Neuronal stem cell (in vitro differentiated cells): ENCODE results near the gene MRPS26.
"Not testable (repeated sequence)": the region's sequence is repeated elsewhere in the genome, so short reads cannot be mapped to it uniquely, and the experiment has no call there.

Experiments
- DNase-seq: peaks from one replicate; pipeline ENCODE4 v3.0.0-alpha.2; 2013; ENCODE audit warnings: low spot score
- H2AFZ ChIP-seq: one replicate; pipeline ENCODE4 v1.6.1; 2013; ENCODE audit warnings: mild to moderate bottlenecking, low read length, inconsistent platforms
- H2AK5ac ChIP-seq: 2 replicates; pipeline ENCODE4 v1.6.1; 2013; ENCODE audit warnings: low read depth, mild to moderate bottlenecking, inconsistent platforms, low read length, moderate library complexity, mixed read lengths
- H2BK120ac ChIP-seq: 2 replicates; pipeline ENCODE4 v1.6.1; 2013; ENCODE audit warnings: low read depth, mild to moderate bottlenecking, inconsistent platforms, low read length, moderate library complexity, mixed read lengths
- H2BK12ac ChIP-seq: one replicate; pipeline ENCODE4 v1.6.1; 2013; ENCODE audit warnings: low read length, inconsistent platforms
- H2BK15ac ChIP-seq: 2 replicates; pipeline ENCODE4 v1.6.1; 2013; ENCODE audit warnings: mild to moderate bottlenecking, low read length, inconsistent platforms, mixed read lengths
- H2BK5ac ChIP-seq: one replicate; pipeline ENCODE4 v1.6.1; 2013; ENCODE audit warnings: inconsistent platforms, mild to moderate bottlenecking, low read length, moderate library complexity
- H3K14ac ChIP-seq: one replicate; pipeline ENCODE4 v1.6.1; 2013; ENCODE audit warnings: low read length, inconsistent platforms
- H3K18ac ChIP-seq: 2 replicates; pipeline ENCODE4 v1.6.1; 2013; ENCODE audit warnings: low read length, inconsistent platforms
- H3K23ac ChIP-seq: 2 replicates; pipeline ENCODE4 v1.6.1; 2013; ENCODE audit warnings: low read depth, mild to moderate bottlenecking, mixed read lengths, low read length, inconsistent platforms; ENCODE audit not compliant: poor library complexity
- H3K27ac ChIP-seq: replicated peaks from 3 replicates; pipeline ENCODE4 v1.5.1; 2013; ENCODE audit warnings: low read length, inconsistent platforms
- H3K27me3 ChIP-seq, 3 experiments: 2 replicates each; pipeline ENCODE4 v1.6.1; 2013; ENCODE audit warnings: low read length in 3 of 3, mild to moderate bottlenecking in 2 of 3, inconsistent platforms in 1 of 3, low read depth in 1 of 3, mixed read lengths in 1 of 3, moderate library complexity in 1 of 3; ENCODE audit not compliant: control insufficient read depth in 3 of 3, insufficient read depth in 3 of 3
- H3K36me3 ChIP-seq, 2 donors: replicated peaks in 1 of 2; 2 replicates each; pipeline ENCODE4 v1.6.1; 2013; ENCODE audit warnings: low read length in 2 of 2; ENCODE audit not compliant: control insufficient read depth in 2 of 2, insufficient read depth in 2 of 2
- H3K4ac ChIP-seq: 2 replicates; pipeline ENCODE4 v1.6.1; 2013; ENCODE audit warnings: inconsistent platforms, mild to moderate bottlenecking, low read length, moderate library complexity
- H3K4me1 ChIP-seq, 2 donors: 1 replicate in 1 of 2; 2 replicates in 1 of 2; pipeline ENCODE4 v1.6.1; 2013; ENCODE audit warnings: low read length in 2 of 2, low read depth in 1 of 2; ENCODE audit not compliant: control insufficient read depth in 2 of 2, insufficient read depth in 1 of 2
- H3K4me2 ChIP-seq: one replicate; pipeline ENCODE4 v1.6.1; 2013; ENCODE audit warnings: mild to moderate bottlenecking, low read length, inconsistent platforms; ENCODE audit not compliant: insufficient read depth, poor library complexity, severe bottlenecking
- H3K4me3 ChIP-seq, 2 donors: 2 replicates each; pipeline ENCODE4 v1.5.1; 2013; ENCODE audit warnings: low read length in 2 of 2, mild to moderate bottlenecking in 2 of 2, inconsistent platforms in 1 of 2, moderate library complexity in 1 of 2
- H3K79me1 ChIP-seq: one replicate; pipeline ENCODE4 v1.6.1; 2013; ENCODE audit warnings: low read depth, mild to moderate bottlenecking, inconsistent platforms, low read length, moderate library complexity
- H3K9ac ChIP-seq: one replicate; pipeline ENCODE4 v1.6.1; 2013; ENCODE audit warnings: mild to moderate bottlenecking, low read depth, low read length, inconsistent platforms; ENCODE audit not compliant: poor library complexity
- H3K9me3 ChIP-seq, 2 donors: replicated peaks in 1 of 2; 2 replicates each; pipeline versions ENCODE3 to v1.6.1; 2013; ENCODE audit warnings: low read length in 2 of 2, mild to moderate bottlenecking in 2 of 2, inconsistent platforms in 1 of 2, low read depth in 1 of 2, mixed read lengths in 1 of 2, moderate library complexity in 1 of 2; ENCODE audit not compliant: control insufficient read depth in 2 of 2, insufficient read depth in 1 of 2
- H4K8ac ChIP-seq: one replicate; pipeline ENCODE4 v1.6.1; 2013; ENCODE audit warnings: low read depth, mild to moderate bottlenecking, inconsistent platforms, low read length, moderate library complexity
- H4K91ac ChIP-seq: one replicate; pipeline ENCODE4 v1.6.1; 2013; ENCODE audit warnings: low read length, low read depth, mild to moderate bottlenecking, inconsistent platforms; ENCODE audit not compliant: poor library complexity
- whole genome bisulfite sequencing, 2 donors: extraction: QIAGEN DNeasy Blood & Tissue Kit; methylation state at CpG; one replicate each; pipeline ENCODE4 v1.1.7; 2013; ENCODE audit warnings: missing lambda C conversion rate in 2 of 2, mixed read lengths in 1 of 2; ENCODE audit not compliant: insufficient read length in 2 of 2, insufficient replicate concordance in 1 of 2; ENCODE audit errors: extremely low coverage in 2 of 2; 5-methylcytosine and 5-hydroxymethylcytosine counted together

The MRPS26 gene

DNA sequence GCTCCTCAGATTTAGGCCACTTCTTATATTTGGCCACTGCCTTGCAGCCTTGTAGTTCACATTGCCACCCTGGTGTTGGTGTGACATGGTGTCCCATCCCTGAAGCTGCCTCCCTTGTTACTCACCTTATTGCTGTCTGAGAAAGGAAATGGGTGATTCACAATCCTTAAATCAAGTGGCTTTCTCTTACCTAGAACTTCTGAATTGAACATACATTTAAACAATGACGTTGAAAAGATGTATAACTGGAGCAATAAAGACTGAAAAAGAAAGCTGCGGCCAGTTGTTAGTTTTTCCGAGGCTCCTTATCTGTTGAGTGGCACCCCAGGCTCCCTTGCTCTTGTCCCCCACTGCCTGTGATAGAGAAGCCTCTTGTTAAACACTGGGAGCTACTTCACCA, 31.2 kb upstream of the MRPS26 start:
- no peak overlapping the region for H2BK15ac ChIP-seq
- peaks cover 4 to 13% of the 10 kb centered on the region in 2 donors for H3K9me3 ChIP-seq
- H2AFZ ChIP-seq: no peak overlapping the region
- DNase-seq: no peak
- H3K23ac ChIP-seq: no peak overlapping the region
- H3K36me3 ChIP-seq: peaks cover 17 to 79% of the 10 kb centered on the region in 2 donors
- no peak overlapping the region for H3K4me3 ChIP-seq
- no peak overlapping the region for H3K27ac ChIP-seq
- no CpG with 5 or more reads among the region's 3 CpGs for WGBS, 2 donors
- H2AK5ac ChIP-seq: no peak overlapping the region
- no peak overlapping the region for H3K4me2 ChIP-seq
- H3K9ac ChIP-seq: no peak overlapping the region
- H2BK120ac ChIP-seq: no peak overlapping the region
- H3K27me3 ChIP-seq: no peaks in the 10 kb centered on the region
- no peak overlapping the region for H4K8ac ChIP-seq
- H2BK12ac ChIP-seq: no peak overlapping the region
- no peak overlapping the region for H4K91ac ChIP-seq
- H2BK5ac ChIP-seq: no peak overlapping the region
- H3K4ac ChIP-seq: no peak overlapping the region
- no peaks in the 10 kb centered on the region for H3K4me1 ChIP-seq
- no peak overlapping the region for H3K14ac ChIP-seq
- H3K18ac ChIP-seq: no peak overlapping the region
- H3K79me1 ChIP-seq: no peaks in the 10 kb centered on the region

- H3K4me3 ChIP-seq, H2AK5ac ChIP-seq, H2BK5ac ChIP-seq, H2BK15ac ChIP-seq, H2BK12ac ChIP-seq, H3K4ac ChIP-seq, H2AFZ ChIP-seq, H3K79me1 ChIP-seq, H3K27me3 ChIP-seq, H3K4me2 ChIP-seq, H3K18ac ChIP-seq, H2BK120ac ChIP-seq, H4K8ac ChIP-seq, H3K4me1 ChIP-seq, H4K91ac ChIP-seq, H3K23ac ChIP-seq, H3K9ac ChIP-seq, H3K27ac ChIP-seq, H3K14ac ChIP-seq, DNase-seq: not testable (repeated sequence)
- peaks cover 17 to 76% of the 10 kb centered on the region in 2 donors for H3K36me3 ChIP-seq
- peaks cover 4 to 13% of the 10 kb centered on the region in 2 donors for H3K9me3 ChIP-seq
- WGBS, 2 donors: no CpG with 5 or more reads among the region's 5 CpGs
These were observed 30.6 kb upstream of the MRPS26 start for GRCh38 chr20:3015302-3015701.

DNA sequence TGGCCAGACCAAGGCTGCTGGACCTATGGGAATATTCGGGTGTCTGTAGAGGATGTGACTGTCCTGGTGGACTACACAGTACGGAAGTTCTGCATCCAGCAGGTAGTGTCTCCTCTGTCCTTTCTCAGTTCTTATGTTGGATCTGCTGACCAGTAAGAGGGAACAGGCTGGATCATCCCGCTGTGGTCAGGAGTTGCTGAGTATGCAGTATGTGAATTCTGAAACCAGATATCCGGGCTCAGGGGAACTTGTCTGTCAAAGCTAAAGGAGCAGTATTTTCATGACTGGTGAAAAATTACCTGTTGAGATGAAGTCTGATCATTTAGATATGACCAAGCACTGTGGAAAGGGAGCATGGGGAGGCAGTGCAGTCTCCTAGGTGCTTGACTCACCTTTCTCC, 24.5 kb upstream of the MRPS26 start:
- no peak overlapping the region for H2BK12ac ChIP-seq
- no CpG with 5 or more reads among the region's 4 CpGs for WGBS, 2 donors
- H2AFZ ChIP-seq: no peak overlapping the region
- no peak overlapping the region for H3K14ac ChIP-seq
- no peak overlapping the region for H3K4me3 ChIP-seq
- no peak overlapping the region for H3K4me2 ChIP-seq
- H3K18ac ChIP-seq: no peak overlapping the region
- H3K36me3 ChIP-seq: peaks cover 43 to 78% of the 10 kb centered on the region in 2 donors
- no peaks in the 10 kb centered on the region for H3K27me3 ChIP-seq
- no peak overlapping the region for H2BK120ac ChIP-seq
- H3K4me1 ChIP-seq: no peaks in the 10 kb centered on the region
- H4K91ac ChIP-seq: no peak overlapping the region
- H2AK5ac ChIP-seq: no peak overlapping the region
- no peak for DNase-seq
- H3K23ac ChIP-seq: no peak overlapping the region
- H2BK5ac ChIP-seq: no peak overlapping the region
- H3K9me3 ChIP-seq: peaks cover 4 to 13% of the 10 kb centered on the region in 2 donors
- no peak overlapping the region for H3K9ac ChIP-seq
- H4K8ac ChIP-seq: no peak overlapping the region
- no peaks in the 10 kb centered on the region for H3K79me1 ChIP-seq
- no peak overlapping the region for H2BK15ac ChIP-seq
- no peak overlapping the region for H3K4ac ChIP-seq
- no peak overlapping the region for H3K27ac ChIP-seq

DNA sequence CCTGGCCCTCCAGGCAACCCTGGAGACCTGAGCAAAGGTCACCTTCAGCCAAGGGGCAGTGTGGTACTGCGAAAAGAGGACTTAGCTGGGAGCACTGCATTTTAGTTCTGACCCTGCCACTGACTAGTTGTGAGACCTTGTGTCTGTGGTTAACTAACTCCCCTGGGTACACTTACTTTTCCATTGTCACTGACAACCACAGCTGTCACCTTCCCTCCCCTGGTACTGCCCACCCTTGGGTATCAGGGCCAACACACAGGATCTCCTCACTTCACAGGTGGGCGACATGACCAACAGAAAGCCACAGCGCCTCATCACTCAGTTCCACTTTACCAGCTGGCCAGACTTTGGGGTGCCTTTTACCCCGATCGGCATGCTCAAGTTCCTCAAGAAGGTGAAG, 24.1 kb upstream of the MRPS26 start:
- Histone ChIP-seq H2BK120ac (no peak overlapping the region), H3K27me3 (no peaks in the 10 kb centered on the region), H3K4me3 (no peak overlapping the region), H2BK5ac (no peak overlapping the region), H3K4me1 (no peaks in the 10 kb centered on the region), H3K79me1 (no peaks in the 10 kb centered on the region), H3K9me3 (peaks cover 4 to 13% of the 10 kb centered on the region in 2 donors), H3K9ac (no peak overlapping the region), H3K4me2 (no peak overlapping the region), H4K8ac (no peak overlapping the region), H2BK15ac (no peak overlapping the region), H3K27ac (no peak overlapping the region), H4K91ac (no peak overlapping the region), H3K23ac (no peak overlapping the region), H3K4ac (no peak overlapping the region), H3K18ac (no peak overlapping the region), H2AK5ac (no peak overlapping the region), H3K36me3 (peaks cover 47 to 78% of the 10 kb centered on the region in 2 donors), H2BK12ac (no peak overlapping the region), H3K14ac (no peak overlapping the region), H2AFZ (no peak overlapping the region)
- DNase-seq: no peak
- no CpG with 5 or more reads among the region's 5 CpGs for WGBS, 2 donors
